ENCODE data around the gene INHBE.

Gene INHBE

DNA sequence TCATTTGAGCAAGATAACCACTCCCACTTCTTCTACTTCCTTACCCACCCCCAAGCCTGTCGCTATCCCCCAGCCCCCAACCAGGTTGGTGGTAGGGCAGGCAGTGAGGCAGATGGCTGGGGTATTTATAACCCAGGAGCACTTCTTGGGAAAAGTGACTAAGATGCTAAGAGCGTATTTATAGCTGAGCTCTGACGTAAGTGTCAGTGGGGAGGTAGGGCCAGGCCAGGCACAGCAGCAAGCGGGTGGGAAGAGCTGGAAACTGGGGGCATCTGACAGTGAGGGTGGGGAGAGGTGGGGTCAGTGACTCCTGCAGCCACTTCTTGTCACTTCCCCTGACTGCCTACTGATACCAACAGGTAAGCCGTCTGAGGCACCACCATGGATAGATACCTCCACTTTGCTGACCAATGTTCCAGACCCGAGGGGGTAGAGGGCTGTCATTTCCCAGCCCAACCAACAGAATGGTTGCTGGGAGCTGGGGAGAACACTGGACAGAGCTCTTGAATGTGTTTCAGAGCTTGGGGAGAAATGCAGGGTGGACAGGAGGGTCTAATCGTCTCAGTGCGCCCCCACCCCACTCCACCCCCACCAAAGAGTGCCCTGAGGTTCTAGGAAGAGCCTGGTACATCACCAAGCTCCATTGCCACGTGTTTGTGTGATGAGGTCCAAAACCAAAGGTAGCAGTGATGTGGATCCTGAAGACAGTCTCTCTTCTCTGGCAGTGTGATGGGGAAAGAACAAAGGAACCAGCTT lies 2.7 kb upstream of the INHBE start:
- Histone ChIP-seq H2AK5ac (ENCODE audit: low read length) (no peak overlapping the region), H4K8ac (ENCODE audit: low read depth, low read length) (no peak overlapping the region), H2BK15ac (replicated peaks; ENCODE audit: low read depth) (no peak overlapping the region), H3K79me2 (ENCODE audit: control insufficient read depth, insufficient read depth, low read length) (no peaks in the 10 kb centered on the region), H3K4me3 (ENCODE audit: low read length) (no peak overlapping the region), H3K56ac (ENCODE audit: low read length) (no peak overlapping the region), H2BK120ac (ENCODE audit: low read depth, low read length) (no peak overlapping the region), H3K79me1 (ENCODE audit: low read length) (no peaks in the 10 kb centered on the region), H3K4me1 (ENCODE audit: control insufficient read depth, low read depth, low read length) (peaks cover 10% of the 10 kb centered on the region), H4K5ac (ENCODE audit: low read length) (no peak overlapping the region), H3K27ac (ENCODE audit: low read depth, low read length) (no peak overlapping the region), H3K23ac (ENCODE audit: low read length) (no peak overlapping the region), H3K36me3 (ENCODE audit: control insufficient read depth, insufficient read depth, low read length) (no peaks in the 10 kb centered on the region), H3K18ac (ENCODE audit: low read length) (no peak overlapping the region), H3K4me2 (ENCODE audit: low read length) (no peak overlapping the region), H3K9ac (ENCODE audit: low read length) (no peak overlapping the region), H2BK5ac (ENCODE audit: low read length) (no peak overlapping the region), H3K4ac (ENCODE audit: low read depth, low read length) (no peak overlapping the region), H3K27me3 (ENCODE audit: insufficient read depth, low read length, poor library complexity) (no peaks in the 10 kb centered on the region)
- peak; percentile 92 for DNase-seq
- no CpG with 5 or more reads among the region's 9 CpGs for whole genome bisulfite sequencing (ENCODE audit: extremely low coverage, insufficient coverage, low lambda C conversion rate)

DNA sequence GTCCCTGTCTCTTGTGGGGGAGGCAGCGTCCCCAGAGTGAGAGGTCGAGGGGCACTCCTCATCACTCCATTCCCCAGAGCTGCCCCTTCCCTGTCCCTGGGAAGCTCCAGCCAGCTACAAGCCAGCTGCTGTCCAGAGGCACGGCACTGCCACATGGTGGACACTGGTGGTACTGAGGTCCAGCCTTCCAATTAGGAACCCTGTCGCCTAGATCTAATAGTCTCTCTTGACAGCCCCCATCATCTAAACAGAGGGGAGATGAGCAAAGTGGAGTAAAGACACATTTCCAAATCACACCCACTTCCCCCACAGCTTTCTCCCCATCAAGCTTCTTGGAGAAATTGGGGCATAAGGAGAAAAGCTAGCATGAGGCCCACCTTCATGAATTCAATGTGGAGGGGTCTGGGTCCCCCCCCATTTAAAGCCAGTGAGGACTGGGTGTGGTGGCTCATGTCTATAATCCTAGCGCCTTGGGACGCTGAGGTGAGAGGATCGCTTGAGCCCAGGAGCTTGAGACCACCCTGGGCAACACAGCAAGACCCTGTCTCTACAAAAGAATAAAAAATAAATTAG lies 2.1 kb upstream of the INHBE start:
- no peak overlapping the region for H4K5ac ChIP-seq (ENCODE audit: low read length)
- H3K4me3 ChIP-seq (ENCODE audit: low read length): no peak overlapping the region
- H2BK5ac ChIP-seq (ENCODE audit: low read length): no peak overlapping the region
- WGBS (ENCODE audit: extremely low coverage, insufficient coverage, low lambda C conversion rate): no CpG with 5 or more reads among the region's 7 CpGs
- peak; percentile 90 for DNase-seq
- H3K56ac ChIP-seq (ENCODE audit: low read length): no peak overlapping the region
- no peaks in the 10 kb centered on the region for H3K79me2 ChIP-seq (ENCODE audit: control insufficient read depth, insufficient read depth, low read length)
- no peak overlapping the region for H3K18ac ChIP-seq (ENCODE audit: low read length)
- H3K9ac ChIP-seq (ENCODE audit: low read length): no peak overlapping the region
- H3K36me3 ChIP-seq (ENCODE audit: control insufficient read depth, insufficient read depth, low read length): no peaks in the 10 kb centered on the region
- H3K23ac ChIP-seq (ENCODE audit: low read length): no peak overlapping the region
- H2BK15ac ChIP-seq (replicated peaks; ENCODE audit: low read depth): no peak overlapping the region
- no peak overlapping the region for H2BK120ac ChIP-seq (ENCODE audit: low read depth, low read length)
- H3K79me1 ChIP-seq (ENCODE audit: low read length): no peaks in the 10 kb centered on the region
- no peak overlapping the region for H3K27ac ChIP-seq (ENCODE audit: low read depth, low read length)
- H2AK5ac ChIP-seq (ENCODE audit: low read length): peak overlapping the region; percentile 34
- H3K4ac ChIP-seq (ENCODE audit: low read depth, low read length): no peak overlapping the region
- H3K27me3 ChIP-seq (ENCODE audit: insufficient read depth, low read length, poor library complexity): no peaks in the 10 kb centered on the region
- H3K4me2 ChIP-seq (ENCODE audit: low read length): no peak overlapping the region
- no peak overlapping the region for H4K8ac ChIP-seq (ENCODE audit: low read depth, low read length)
- peaks cover 10% of the 10 kb centered on the region for H3K4me1 ChIP-seq (ENCODE audit: control insufficient read depth, low read depth, low read length)

DNA sequence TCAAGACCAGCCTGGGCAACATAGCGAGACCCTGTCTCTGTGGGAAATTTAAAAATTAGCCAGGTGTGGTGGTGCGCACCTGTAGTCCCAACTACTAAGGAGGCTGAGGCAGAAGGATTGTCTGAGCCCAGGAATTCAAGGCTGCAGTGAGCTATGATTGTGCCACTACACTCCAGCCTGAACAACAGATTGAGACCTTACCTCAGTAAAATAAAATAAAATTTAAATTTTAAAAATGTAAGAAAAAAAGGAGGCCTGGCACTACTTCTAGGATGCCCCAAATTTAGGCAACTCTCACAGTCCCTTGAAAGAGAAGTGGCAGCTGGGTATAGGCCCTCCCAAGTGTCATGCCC lies 918 bp upstream of the INHBE start:
- no peaks in the 10 kb centered on the region for H3K79me1 ChIP-seq (ENCODE audit: low read length)
- H3K18ac ChIP-seq (ENCODE audit: low read length): peak overlapping the region; percentile 43
- peak overlapping the region; percentile 52 for H3K9ac ChIP-seq (ENCODE audit: low read length)
- no peak overlapping the region for H2BK15ac ChIP-seq (replicated peaks; ENCODE audit: low read depth)
- no peaks in the 10 kb centered on the region for H3K27me3 ChIP-seq (ENCODE audit: insufficient read depth, low read length, poor library complexity)
- no peak overlapping the region for H3K4me3 ChIP-seq (ENCODE audit: low read length)
- no peaks in the 10 kb centered on the region for H3K36me3 ChIP-seq (ENCODE audit: control insufficient read depth, insufficient read depth, low read length)
- peak overlapping the region; percentile 64 for H3K4ac ChIP-seq (ENCODE audit: low read depth, low read length)
- peak overlapping the region; percentile 88 for H2BK5ac ChIP-seq (ENCODE audit: low read length)
- H3K79me2 ChIP-seq (ENCODE audit: control insufficient read depth, insufficient read depth, low read length): no peaks in the 10 kb centered on the region
- H3K56ac ChIP-seq (ENCODE audit: low read length): peak overlapping the region; percentile 45
- no CpG with 5 or more reads among the region's 2 CpGs for WGBS (ENCODE audit: extremely low coverage, insufficient coverage, low lambda C conversion rate)
- H2AK5ac ChIP-seq (ENCODE audit: low read length): no peak overlapping the region
- no peak overlapping the region for H4K5ac ChIP-seq (ENCODE audit: low read length)
- H3K27ac ChIP-seq (ENCODE audit: low read depth, low read length): no peak overlapping the region
- peak overlapping the region; percentile 21 for H2BK120ac ChIP-seq (ENCODE audit: low read depth, low read length)
- no peak overlapping the region for H3K4me2 ChIP-seq (ENCODE audit: low read length)
- H3K4me1 ChIP-seq (ENCODE audit: control insufficient read depth, low read depth, low read length): peaks cover 10% of the 10 kb centered on the region
- DNase-seq: no peak
- no peak overlapping the region for H3K23ac ChIP-seq (ENCODE audit: low read length)
- no peak overlapping the region for H4K8ac ChIP-seq (ENCODE audit: low read depth, low read length)

DNA sequence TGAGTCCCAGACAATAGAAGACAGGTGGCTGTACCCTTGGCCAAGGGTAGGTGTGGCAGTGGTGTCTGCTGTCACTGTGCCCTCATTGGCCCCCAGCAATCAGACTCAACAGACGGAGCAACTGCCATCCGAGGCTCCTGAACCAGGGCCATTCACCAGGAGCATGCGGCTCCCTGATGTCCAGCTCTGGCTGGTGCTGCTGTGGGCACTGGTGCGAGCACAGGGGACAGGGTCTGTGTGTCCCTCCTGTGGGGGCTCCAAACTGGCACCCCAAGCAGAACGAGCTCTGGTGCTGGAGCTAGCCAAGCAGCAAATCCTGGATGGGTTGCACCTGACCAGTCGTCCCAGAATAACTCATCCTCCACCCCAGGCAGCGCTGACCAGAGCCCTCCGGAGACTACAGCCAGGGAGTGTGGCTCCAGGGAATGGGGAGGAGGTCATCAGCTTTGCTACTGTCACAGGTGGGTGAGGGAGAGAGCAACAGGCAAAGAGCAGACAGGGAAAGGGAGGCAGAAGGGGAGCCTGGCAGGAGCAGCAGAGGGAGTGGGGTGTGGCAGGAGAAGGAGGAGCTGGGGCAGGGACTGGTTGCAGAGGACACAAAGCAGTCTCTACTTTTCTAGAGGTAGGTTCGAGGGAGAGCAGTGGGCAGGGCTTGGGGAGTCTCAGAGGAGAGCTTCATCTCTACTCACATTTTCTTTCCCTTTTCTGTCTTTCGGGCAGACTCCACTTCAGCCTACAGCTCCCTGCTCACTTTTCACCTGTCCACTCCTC lies 452 bp downstream of the INHBE start:
- peak overlapping the region; percentile 4 for H3K4me3 ChIP-seq (ENCODE audit: low read length)
- no peak overlapping the region for H4K8ac ChIP-seq (ENCODE audit: low read depth, low read length)
- H3K4me2 ChIP-seq (ENCODE audit: low read length): peak overlapping the region; percentile 47
- no peak overlapping the region for H2BK120ac ChIP-seq (ENCODE audit: low read depth, low read length)
- no peak overlapping the region for H4K5ac ChIP-seq (ENCODE audit: low read length)
- no peaks in the 10 kb centered on the region for H3K36me3 ChIP-seq (ENCODE audit: control insufficient read depth, insufficient read depth, low read length)
- no peaks in the 10 kb centered on the region for H3K79me2 ChIP-seq (ENCODE audit: control insufficient read depth, insufficient read depth, low read length)
- H3K4me1 ChIP-seq (ENCODE audit: control insufficient read depth, low read depth, low read length): peaks cover 12% of the 10 kb centered on the region
- no peaks in the 10 kb centered on the region for H3K27me3 ChIP-seq (ENCODE audit: insufficient read depth, low read length, poor library complexity)
- peak; percentile 51 for DNase-seq
- H3K23ac ChIP-seq (ENCODE audit: low read length): no peak overlapping the region
- H3K18ac ChIP-seq (ENCODE audit: low read length): peak overlapping the region; percentile 2
- H2BK15ac ChIP-seq (replicated peaks; ENCODE audit: low read depth): no peak overlapping the region
- H3K79me1 ChIP-seq (ENCODE audit: low read length): no peaks in the 10 kb centered on the region
- peak overlapping the region; percentile 48 for H3K9ac ChIP-seq (ENCODE audit: low read length)
- no peak overlapping the region for H3K27ac ChIP-seq (ENCODE audit: low read depth, low read length)
- H2BK5ac ChIP-seq (ENCODE audit: low read length): no peak overlapping the region
- no peak overlapping the region for H2AK5ac ChIP-seq (ENCODE audit: low read length)
- peak overlapping the region; percentile 79 for H3K56ac ChIP-seq (ENCODE audit: low read length)
- no peak overlapping the region for H3K4ac ChIP-seq (ENCODE audit: low read depth, low read length)
- WGBS (ENCODE audit: extremely low coverage, insufficient coverage, low lambda C conversion rate): no CpG with 5 or more reads among the region's 10 CpGs

DNA sequence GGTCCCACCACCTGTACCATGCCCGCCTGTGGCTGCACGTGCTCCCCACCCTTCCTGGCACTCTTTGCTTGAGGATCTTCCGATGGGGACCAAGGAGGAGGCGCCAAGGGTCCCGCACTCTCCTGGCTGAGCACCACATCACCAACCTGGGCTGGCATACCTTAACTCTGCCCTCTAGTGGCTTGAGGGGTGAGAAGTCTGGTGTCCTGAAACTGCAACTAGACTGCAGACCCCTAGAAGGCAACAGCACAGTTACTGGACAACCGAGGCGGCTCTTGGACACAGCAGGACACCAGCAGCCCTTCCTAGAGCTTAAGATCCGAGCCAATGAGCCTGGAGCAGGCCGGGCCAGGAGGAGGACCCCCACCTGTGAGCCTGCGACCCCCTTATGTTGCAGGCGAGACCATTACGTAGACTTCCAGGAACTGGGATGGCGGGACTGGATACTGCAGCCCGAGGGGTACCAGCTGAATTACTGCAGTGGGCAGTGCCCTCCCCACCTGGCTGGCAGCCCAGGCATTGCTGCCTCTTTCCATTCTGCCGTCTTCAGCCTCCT lies 1.1 kb downstream of the INHBE start:
- WGBS (ENCODE audit: extremely low coverage, insufficient coverage, low lambda C conversion rate): no CpG with 5 or more reads among the region's 15 CpGs
- no peak overlapping the region for H2BK5ac ChIP-seq (ENCODE audit: low read length)
- no peaks in the 10 kb centered on the region for H3K79me1 ChIP-seq (ENCODE audit: low read length)
- DNase-seq: peak; percentile 94
- no peak overlapping the region for H4K5ac ChIP-seq (ENCODE audit: low read length)
- no peak overlapping the region for H2AK5ac ChIP-seq (ENCODE audit: low read length)
- peak overlapping the region; percentile 75 for H3K56ac ChIP-seq (ENCODE audit: low read length)
- no peak overlapping the region for H4K8ac ChIP-seq (ENCODE audit: low read depth, low read length)
- no peak overlapping the region for H2BK15ac ChIP-seq (replicated peaks; ENCODE audit: low read depth)
- peak overlapping the region; percentile 61 for H3K9ac ChIP-seq (ENCODE audit: low read length)
- no peaks in the 10 kb centered on the region for H3K27me3 ChIP-seq (ENCODE audit: insufficient read depth, low read length, poor library complexity)
- H3K27ac ChIP-seq (ENCODE audit: low read depth, low read length): no peak overlapping the region
- peak overlapping the region; percentile 47 for H3K4me2 ChIP-seq (ENCODE audit: low read length)
- H2BK120ac ChIP-seq (ENCODE audit: low read depth, low read length): no peak overlapping the region
- no peak overlapping the region for H3K18ac ChIP-seq (ENCODE audit: low read length)
- H3K4me3 ChIP-seq (ENCODE audit: low read length): peak overlapping the region; percentile 4
- H3K4ac ChIP-seq (ENCODE audit: low read depth, low read length): no peak overlapping the region
- H3K79me2 ChIP-seq (ENCODE audit: control insufficient read depth, insufficient read depth, low read length): no peaks in the 10 kb centered on the region
- no peaks in the 10 kb centered on the region for H3K36me3 ChIP-seq (ENCODE audit: control insufficient read depth, insufficient read depth, low read length)
- H3K23ac ChIP-seq (ENCODE audit: low read length): no peak overlapping the region
- H3K4me1 ChIP-seq (ENCODE audit: control insufficient read depth, low read depth, low read length): peaks cover 12% of the 10 kb centered on the region

All from mesendoderm (in vitro differentiated cells).